Right renal cortex interstitium (tissue), 3 donors: ENCODE results near the gene DNM1. TPM values are rescaled to one million over a fixed set of nuclear protein-coding genes. Genes with fewer than 3 reads are reported as not detected.
"Not testable (repeated sequence)": the region's sequence is repeated elsewhere in the genome, so short reads cannot be mapped to it uniquely, and the experiment has no call there.

Source experiments
- DNase-seq, 3 donors: peaks; one replicate each; pipeline ENCODE4 v3.0.0-alpha.2; 2013; ENCODE audit warnings: low read depth in 3 of 3, low spot score in 2 of 3
- polyA plus RNA-seq, 3 donors: library from polyadenylated mRNA; unstranded; fragments of 120-200 nt; gene quantifications; one replicate each; pipeline ENCODE4 v1.2.1, GENCODE V29; 2013; ENCODE audit not compliant: insufficient read length in 3 of 3

The DNM1 gene
- polyA plus RNA-seq, 3 donors: 72.8 to 78.4 (median 74.6) TPM

DNA sequence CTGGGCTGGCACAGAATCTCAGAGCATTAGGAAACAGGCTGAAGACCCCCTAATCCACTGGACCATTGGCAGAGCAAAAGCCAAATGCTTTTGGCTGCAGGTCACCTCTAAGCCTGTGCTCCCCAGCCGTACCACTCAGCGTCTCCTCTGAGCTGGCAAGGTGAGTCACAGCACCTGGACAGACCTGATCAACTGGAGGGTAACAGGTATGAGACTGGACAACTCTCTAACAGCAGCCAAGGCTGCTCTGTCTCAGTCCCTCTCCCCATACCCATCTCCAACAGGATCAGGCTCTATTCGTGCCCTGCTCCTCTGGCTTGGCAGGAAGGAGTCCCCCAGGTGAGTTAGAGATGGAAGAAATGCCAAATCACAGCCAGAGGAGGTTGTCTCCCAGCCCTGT lies 67.9 kb downstream of the DNM1 start:
- DNase-seq: no peak

- DNase-seq: no peak
Measured at GRCh38 chr9:128271512-128271911, 68.3 kb downstream of the DNM1 start.

DNA sequence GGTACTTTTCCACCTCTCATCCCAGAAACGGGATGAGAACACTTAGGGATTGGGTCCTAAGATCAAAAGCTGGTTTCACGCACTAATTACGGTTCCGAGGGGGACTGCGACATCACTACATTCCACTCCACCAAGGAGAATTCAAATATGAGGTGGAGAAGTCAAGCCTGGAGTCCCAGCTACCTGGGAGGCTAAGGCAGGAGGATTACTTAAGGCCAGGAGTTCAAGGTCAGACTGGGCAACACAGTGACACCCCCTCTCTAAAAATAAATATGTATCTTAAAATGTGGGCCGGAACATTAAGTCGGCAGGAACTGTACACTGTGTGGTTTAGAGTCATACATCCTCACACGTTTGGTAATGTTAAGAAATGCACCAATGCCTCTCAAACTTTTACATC lies 71.1 kb downstream of the DNM1 start:
- DNase-seq: no peak

DNA sequence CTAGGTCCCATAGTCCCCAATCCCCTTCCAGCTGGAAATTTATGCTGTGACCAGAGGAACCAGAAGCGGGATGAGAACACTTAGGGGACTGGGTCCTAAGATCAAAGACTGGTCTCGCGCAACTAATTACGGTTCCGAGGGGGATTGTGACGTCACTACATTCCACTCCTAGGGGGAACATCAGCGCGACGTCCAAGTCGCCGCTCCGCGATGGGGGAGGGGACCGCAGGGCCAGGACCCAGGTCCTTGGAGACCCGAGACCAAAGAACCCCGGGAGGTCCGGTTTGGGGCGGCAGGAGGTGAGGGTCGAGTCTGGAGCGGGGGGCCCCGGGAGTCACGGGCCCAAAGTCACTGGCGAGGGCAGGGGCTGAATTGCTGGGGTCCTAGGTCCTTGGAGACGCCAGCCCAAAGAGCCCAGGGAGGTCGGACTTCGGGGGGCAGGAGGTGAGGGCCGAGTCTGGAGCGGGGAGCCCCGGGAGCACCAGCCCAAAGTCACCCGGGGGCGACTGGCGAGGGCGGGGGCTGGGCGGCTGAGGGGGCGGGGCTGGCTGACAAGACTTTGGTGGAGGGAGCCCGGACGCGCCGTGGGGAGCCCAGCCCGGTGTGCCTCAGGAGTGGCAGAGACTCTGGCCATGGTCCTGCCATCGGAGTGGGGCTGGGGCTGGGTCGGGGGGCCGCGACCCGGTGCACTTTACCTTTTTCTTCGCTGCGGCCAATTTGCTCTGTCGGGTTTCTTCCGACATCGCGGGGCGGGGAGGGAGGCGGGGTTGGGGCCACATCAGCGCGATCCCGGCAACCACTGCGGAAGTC lies 72.2 kb downstream of the DNM1 start, which contains the start of gene GOLGA2:
TSS of gene GOLGA2 (minus strand) at position 810 of the 810 bp plus-strand sequence. CDS start at position 779, 31 bp downstream.
- DNase-seq: no peak

DNA sequence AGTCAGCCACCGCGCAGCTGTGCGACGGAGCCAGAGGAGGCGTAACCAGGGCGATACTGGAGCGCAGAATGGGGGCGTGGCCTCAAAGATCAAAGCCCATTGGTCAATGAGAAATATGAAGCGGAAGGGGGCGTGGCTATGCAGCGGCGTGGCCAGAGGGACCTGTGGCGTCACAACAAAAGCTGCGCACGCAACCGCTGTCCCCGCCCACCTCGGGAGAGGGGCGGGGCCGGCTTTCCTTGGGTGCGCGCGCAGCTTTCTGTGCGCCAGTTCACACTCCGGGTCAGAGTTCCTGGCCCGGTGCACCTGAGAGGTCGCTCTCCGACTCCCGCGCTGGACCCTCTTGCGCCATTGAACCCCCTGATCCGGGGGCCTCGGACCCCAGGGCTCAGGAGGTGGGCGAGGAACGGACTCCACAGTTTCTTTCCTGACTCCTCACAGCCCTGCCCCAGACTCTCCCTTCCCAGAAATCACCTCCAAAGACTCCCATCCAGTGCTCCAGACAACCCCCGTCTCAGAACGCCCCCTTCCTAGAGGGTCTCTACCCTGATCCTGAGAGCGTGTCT lies 72.9 kb downstream of the DNM1 start, which contains the start of gene SWI5:
TSS of gene SWI5 (plus strand) at position 269 of the 566 bp plus-strand sequence.
- peak; percentile 99 for DNase-seq

- no peak for DNase-seq
Measured at GRCh38 chr9:128276574-128277270, 73.5 kb downstream of the DNM1 start.

GRCh38 chr9:128279088-128280073 lies 76.2 kb downstream of the DNM1 start:
- DNase-seq: not testable (repeated sequence)

DNA sequence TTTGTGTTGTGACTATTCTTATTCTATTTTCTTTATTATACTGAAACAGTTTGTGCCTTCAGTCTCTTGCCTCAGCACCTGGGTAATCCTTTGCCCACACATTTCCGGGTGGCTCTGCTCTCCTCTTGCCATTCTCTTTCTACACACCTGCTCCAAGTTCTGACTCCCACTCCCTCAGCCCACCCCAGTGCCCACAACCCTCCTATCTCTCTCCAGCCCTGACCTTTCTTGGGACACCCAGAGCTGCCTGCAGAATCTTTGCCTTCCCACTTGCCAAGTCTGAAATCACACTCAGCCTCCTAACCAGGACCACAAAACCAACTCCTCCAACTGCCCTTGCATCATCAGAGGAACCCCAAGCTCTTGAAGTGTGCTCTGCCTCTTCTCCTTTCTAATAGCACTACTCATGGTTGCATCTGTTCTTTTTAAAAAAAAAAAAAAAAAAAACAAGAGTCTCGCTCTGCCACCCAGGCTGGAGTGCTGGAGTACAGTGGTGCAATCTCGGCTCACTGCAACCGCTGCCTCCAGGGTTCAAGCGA lies 77.0 kb downstream of the DNM1 start:
- no peak for DNase-seq

DNA sequence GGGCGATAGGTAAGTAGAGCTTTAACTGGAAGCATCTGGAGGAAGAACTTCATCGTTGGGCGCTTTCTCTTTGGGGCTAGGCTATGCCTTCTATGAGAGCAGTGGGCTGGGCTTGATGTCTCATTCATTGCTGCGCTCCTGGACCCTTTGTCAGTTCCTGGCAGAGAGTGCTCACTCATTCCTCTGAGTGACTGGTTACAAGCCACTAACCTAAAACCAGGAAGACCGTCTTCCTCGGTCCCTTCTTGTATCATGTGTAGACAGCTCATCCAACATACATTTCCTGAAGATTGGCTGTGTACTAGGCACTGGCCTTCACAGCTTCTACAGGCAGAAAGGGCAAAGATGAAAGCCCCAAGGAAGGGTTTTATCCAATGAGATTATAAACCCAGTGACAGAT lies 79.3 kb downstream of the DNM1 start:
- no peak for DNase-seq

- DNase-seq: no peak
Measured at GRCh38 chr9:128285033-128285784, 82.0 kb downstream of the DNM1 start.

GRCh38 chr9:128286440-128286839 lies 83.3 kb downstream of the DNM1 start:
- DNase-seq: no peak

GRCh38 chr9:128288273-128289004 lies 85.3 kb downstream of the DNM1 start:
- no peak for DNase-seq

DNA sequence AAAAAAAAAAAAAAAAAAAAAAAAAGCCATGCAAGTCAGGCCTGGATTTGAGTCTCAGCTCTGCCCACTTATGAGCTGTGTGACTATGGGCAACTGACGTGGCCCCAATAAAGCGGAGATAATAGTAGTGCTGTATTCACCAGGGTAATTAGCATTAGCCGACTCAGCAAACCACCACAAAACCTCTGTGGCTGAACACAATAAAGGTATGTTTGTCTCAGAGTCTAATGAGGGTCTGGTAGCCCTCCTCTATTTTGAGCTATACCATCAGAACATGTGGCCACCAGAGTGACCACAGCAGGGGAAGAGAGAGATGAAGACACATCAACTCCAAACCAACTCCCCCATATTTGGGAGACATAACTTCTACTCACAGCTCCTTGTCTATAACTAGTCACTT lies 88.8 kb downstream of the DNM1 start:
- DNase-seq: no peak

DNA sequence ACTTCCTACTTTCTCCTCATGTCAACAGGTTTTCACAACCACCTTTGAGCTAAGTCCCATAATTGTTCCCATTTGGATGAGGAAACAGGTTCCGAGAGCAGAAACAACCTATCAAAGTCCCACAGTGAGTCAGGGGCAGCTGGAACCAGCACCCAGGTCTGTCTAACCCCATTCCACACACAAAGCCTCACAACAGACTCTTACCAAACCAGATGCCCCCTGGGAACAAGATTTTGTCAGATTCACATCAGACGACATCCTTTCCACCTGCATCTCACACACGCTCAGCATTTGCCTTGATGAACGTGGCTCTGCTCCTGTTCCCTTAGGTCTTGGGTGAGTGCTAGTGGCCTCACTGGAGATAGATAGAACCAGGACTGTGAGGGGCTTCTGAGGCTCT lies 89.9 kb downstream of the DNM1 start:
- DNase-seq: no peak

- DNase-seq: no peak
Measured at GRCh38 chr9:128294142-128294541, 91.0 kb downstream of the DNM1 start.

- DNase-seq: no peak
Measured at GRCh38 chr9:128296340-128297220, 93.4 kb downstream of the DNM1 start.

DNA sequence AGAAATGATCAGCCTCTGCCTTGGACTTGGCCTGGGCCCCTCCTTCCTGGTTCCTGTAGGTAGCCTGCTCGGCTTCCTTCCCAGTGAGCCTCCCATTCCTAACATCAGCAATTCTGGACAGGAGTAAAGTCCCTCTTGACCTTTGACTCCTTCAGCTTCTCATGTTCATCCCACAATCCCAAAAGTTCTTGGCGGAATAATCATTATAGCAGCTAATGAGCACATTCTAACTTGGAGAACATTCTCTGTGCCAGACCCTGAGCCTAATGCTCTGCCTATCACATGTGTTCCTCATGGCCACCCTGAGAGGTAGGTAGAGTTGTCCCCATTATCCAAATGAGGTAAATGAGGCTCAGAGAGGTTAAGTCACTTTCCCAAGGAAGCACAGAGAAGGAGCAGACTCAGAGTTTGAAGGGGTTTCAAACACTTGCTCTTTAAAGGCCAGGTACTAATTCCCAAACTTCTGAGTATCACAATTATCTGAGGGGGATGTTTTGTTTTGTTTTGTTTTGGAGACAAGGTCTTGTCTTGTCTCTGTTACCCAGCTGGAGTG lies 94.1 kb downstream of the DNM1 start:
- no peak for DNase-seq
